Vagina (tissue), 2 donors: ENCODE data around the gene IKBKE. TPM values are rescaled to one million over a fixed set of nuclear protein-coding genes. Genes with fewer than 3 reads are reported as not detected.

Experiments
- DNase-seq, 2 donors: peaks; one replicate each; pipeline ENCODE4 v3.0.0-alpha.2; 2017; ENCODE audit errors: extremely low spot score in 2 of 2
- H3K27ac ChIP-seq: fragments of 200-600 bp; sonication (generic); one replicate; pipeline ENCODE4 v1.5.1; 2019
- H3K27me3 ChIP-seq: fragments of 200-600 bp; sonication (generic); one replicate; pipeline ENCODE4 v1.5.1; 2019
- H3K36me3 ChIP-seq, 2 donors: fragments of 200-600 bp; sonication (generic); one replicate each; pipeline ENCODE4 v1.5.1; 2017 to 2019
- H3K4me1 ChIP-seq: fragments of 200-600 bp; sonication (generic); one replicate; pipeline ENCODE4 v1.5.1; 2019
- H3K4me3 ChIP-seq, 2 donors: fragments of 200-600 bp; sonication (generic); 1 replicate in 1 of 2; 2 replicates in 1 of 2; pipeline ENCODE4 v1.5.1; 2016 to 2019
- H3K9me3 ChIP-seq: fragments of 200-600 bp; sonication (generic); one replicate; pipeline ENCODE4 v1.5.1; 2019
- POLR2A ChIP-seq, 2 donors: fragments of 450-650 bp; IDR thresholded peaks; one replicate each; pipeline ENCODE4 v1.6.1; 2017; ENCODE audit warnings: antibody characterized with exemption in 2 of 2, mild to moderate bottlenecking in 2 of 2, moderate library complexity in 2 of 2
- POLR2AphosphoS5 ChIP-seq, 2 donors: sonication (generic); formaldehyde crosslinking; IDR thresholded peaks; one replicate each; pipeline ENCODE4 v1.9.0; 2017; ENCODE audit warnings: antibody characterized with exemption in 2 of 2, mild to moderate bottlenecking in 2 of 2, low read depth in 1 of 2; ENCODE audit not compliant: insufficient read depth in 1 of 2
- intact Hi-C: fragments of 100-400 bp; cut with DNase I; formaldehyde crosslinking; loops from one replicate; pipeline ENCODE4 v1.15.1; 2023
- total RNA-seq: library from RNA; depleted of rRNA; stranded (reverse); fragments of >200 nt; gene quantifications from one replicate; pipeline ENCODE4 v1.2.3, GENCODE V29; 2016
- TF ChIP-seq, protein P1 (sequence below), 3 experiments: fragments of 450-650 bp in 2 of 3; fragments of 200-600 bp in 1 of 3; sonication (generic) in 1 of 3; IDR thresholded peaks; one replicate each; pipeline ENCODE4 v1.5.1; 2017 to 2019; ENCODE audit warnings: antibody characterized with exemption in 3 of 3, mild to moderate bottlenecking in 2 of 3, moderate library complexity in 2 of 3

IKBKE gene
- total RNA-seq, 1 donor from 2014 or later, result 10.1 TPM

DNA sequence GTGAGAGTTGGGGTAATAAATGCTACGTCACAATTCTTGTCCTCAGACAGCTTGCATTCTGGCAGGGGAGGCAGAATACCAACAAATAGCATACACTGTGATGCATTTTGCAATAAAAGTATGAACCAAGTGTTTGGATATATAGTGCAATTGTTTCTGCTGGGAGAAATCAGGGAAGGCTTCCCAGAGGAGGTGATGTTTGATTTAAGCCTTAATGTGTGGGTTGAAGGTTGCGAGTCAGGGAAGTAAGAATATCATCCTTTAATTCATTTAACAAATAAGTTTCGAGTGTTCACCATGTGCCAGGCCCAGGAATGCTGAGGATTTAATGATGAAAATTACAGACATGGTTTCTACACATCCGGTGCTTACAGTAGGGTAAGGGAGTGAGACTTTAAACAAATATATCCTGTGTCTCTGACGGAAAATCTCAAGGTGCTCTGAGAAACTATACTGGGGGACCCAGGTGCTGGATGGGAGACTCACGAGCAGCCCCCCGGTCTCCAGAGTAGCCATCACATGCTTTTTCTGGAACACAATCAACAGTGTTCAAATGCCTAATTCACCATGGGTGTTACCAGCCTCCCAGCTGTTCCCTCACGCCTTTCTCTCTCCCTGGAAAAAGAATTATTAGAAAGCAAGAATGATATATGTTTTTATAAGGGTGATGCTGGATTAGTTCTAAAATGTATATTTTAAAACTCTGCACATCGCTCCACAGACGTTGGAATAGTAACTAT lies 68.8 kb downstream of the IKBKE start:
- Histone ChIP-seq H3K9me3 (no peaks in the 10 kb centered on the region), H3K4me3 (no peak overlapping the region), H3K36me3 (no peaks in the 10 kb centered on the region), H3K27ac (peak overlapping the region; percentile 69), H3K4me1 (peaks cover 22% of the 10 kb centered on the region), H3K27me3 (no peaks in the 10 kb centered on the region)
- TF ChIP-seq POLR2AphosphoS5 (IDR thresholded peaks at IDR 0.05; ENCODE audit: insufficient read depth in 1 of 2, low read depth in 1 of 2), result no peak
- TF ChIP-seq, protein P1, sequence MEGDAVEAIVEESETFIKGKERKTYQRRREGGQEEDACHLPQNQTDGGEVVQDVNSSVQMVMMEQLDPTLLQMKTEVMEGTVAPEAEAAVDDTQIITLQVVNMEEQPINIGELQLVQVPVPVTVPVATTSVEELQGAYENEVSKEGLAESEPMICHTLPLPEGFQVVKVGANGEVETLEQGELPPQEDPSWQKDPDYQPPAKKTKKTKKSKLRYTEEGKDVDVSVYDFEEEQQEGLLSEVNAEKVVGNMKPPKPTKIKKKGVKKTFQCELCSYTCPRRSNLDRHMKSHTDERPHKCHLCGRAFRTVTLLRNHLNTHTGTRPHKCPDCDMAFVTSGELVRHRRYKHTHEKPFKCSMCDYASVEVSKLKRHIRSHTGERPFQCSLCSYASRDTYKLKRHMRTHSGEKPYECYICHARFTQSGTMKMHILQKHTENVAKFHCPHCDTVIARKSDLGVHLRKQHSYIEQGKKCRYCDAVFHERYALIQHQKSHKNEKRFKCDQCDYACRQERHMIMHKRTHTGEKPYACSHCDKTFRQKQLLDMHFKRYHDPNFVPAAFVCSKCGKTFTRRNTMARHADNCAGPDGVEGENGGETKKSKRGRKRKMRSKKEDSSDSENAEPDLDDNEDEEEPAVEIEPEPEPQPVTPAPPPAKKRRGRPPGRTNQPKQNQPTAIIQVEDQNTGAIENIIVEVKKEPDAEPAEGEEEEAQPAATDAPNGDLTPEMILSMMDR (IDR thresholded peaks at IDR 0.05), result no peak
- no peak for TF ChIP-seq POLR2A (IDR thresholded peaks at IDR 0.05)
- DNase-seq, result no peak
- intact Hi-C loops, result no loop called here

DNA sequence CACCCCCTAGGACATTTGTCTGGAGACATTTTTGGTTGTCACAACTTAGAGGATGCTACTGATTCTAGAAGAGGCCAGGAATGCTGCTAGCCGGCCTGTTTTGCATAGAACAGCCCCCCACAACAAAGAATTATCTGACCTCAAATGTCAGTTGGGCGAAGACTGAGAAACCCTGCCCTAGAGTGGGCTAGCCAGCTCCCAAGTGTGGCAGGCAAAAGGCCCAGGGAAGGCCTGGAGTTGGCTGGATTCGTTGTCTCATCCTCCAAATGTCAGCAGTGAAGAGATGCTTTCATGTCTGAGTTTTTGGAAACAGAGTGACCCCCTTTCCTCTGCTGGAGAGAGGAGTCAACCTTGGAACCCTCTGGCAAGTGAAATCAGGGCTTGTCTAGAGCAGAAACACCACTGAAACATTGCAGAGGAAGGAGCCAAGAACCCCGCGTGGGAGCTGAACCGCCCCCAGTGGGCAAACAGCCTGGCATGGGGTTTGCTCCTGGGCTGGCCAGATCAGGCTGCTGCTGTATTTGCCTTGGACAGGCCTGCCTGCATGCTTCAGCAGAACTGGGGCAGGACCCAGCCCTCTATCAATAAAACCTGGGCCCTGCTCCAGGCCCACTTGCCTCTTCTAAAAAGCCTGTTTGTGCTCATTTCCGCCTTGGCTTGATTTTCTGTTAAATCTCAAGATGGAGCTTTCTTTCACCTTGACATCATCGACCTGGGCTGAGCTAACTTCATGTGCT lies 69.9 kb downstream of the IKBKE start:
- peak overlapping the region; percentile 69 for H3K27ac ChIP-seq
- no peaks in the 10 kb centered on the region for H3K9me3 ChIP-seq
- H3K36me3 ChIP-seq, result no peaks in the 10 kb centered on the region
- no peak for DNase-seq
- TF ChIP-seq POLR2AphosphoS5 (IDR thresholded peaks at IDR 0.05; ENCODE audit: insufficient read depth in 1 of 2, low read depth in 1 of 2) (no peak), POLR2A (IDR thresholded peaks at IDR 0.05) (no peak)
- TF ChIP-seq, protein P1 (IDR thresholded peaks at IDR 0.05), result no peak
- H3K4me1 ChIP-seq, result peaks cover 22% of the 10 kb centered on the region
- no peak overlapping the region for H3K4me3 ChIP-seq
- no peaks in the 10 kb centered on the region for H3K27me3 ChIP-seq
- intact Hi-C loops, result no loop called here

DNA sequence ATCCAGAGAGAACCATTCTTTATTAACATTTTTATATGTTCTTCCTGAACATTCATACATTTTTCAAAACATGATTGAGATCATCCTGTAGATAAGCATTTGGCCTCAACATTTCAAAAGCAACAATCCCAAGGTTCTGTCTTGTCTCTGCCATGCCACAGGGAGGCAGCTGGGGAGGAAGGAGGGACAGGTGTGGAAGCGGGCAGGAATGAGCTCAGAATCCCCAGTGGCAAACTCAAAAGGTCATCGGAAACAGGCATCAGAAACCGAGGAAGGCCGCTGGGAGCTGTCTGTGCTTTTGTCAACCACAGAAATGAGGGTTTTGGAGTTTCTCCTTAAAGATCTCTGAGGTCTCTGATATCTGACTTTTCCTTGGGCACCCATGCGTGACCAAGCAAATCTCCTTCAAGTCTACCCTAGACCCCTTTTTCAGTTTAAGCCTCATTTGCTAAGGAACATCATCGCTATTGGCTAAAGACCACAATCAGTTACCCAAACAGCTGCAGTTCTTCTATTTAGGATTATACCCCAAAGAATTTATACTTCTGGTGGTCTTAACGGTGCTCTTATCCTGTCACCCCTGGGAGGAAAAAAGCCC lies 71.1 kb downstream of the IKBKE start:
- Histone ChIP-seq H3K27ac (peak overlapping the region; percentile 69), H3K36me3 (no peaks in the 10 kb centered on the region), H3K27me3 (no peaks in the 10 kb centered on the region), H3K9me3 (no peaks in the 10 kb centered on the region), H3K4me3 (no peak overlapping the region), H3K4me1 (peaks cover 22% of the 10 kb centered on the region)
- intact Hi-C loops, result no loop called here
- DNase-seq, result no peak
- TF ChIP-seq POLR2A (IDR thresholded peaks at IDR 0.05), result no peak
- TF ChIP-seq, protein P1 (IDR thresholded peaks at IDR 0.05), result no peak
- no peak for TF ChIP-seq POLR2AphosphoS5 (IDR thresholded peaks at IDR 0.05; ENCODE audit: insufficient read depth in 1 of 2, low read depth in 1 of 2)

DNA sequence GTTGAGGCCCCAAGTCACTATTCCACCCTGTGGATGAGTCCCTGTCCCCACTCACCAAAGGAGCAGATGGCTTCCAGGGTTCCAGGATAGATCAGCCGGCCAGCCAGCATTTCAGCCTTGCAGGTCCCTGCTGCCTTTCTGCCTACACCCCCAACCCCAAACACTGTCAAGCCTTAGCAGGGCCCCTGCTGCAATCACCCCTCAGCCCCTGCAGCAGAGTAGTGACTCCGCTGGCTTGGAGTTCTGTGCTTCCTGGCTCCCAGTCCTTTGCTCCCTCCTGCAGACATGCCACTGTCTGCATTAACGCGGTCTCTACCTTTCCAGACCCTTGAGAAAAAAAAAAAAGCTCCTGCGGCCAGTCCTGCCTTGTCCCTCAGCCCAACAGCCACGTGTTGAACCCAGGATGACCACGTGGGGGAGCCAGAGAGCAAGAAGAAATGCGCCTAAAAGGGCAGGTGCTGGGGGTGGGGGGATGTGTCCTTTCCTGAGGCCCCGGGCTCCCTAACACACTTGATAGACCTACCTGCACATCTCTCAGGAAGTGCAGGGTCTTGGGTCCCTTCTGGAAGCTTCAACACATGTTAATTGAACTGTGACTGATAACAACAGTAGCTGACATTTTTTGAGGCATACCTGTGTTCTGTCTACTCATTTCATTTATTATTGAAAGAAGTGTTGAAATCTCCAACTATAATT lies 74.4 kb downstream of the IKBKE start:
- TF ChIP-seq, protein P1 (IDR thresholded peaks at IDR 0.05), result peak; percentile 66 to 84 (median 83)
- no peak for TF ChIP-seq POLR2A (IDR thresholded peaks at IDR 0.05)
- H3K27ac ChIP-seq, result no peak overlapping the region
- intact Hi-C loops, result no loop called here

More for the DNA sequence above, 74.4 kb downstream of the IKBKE start:
- Histone ChIP-seq H3K4me3 (no peak overlapping the region), H3K9me3 (no peaks in the 10 kb centered on the region), H3K27me3 (no peaks in the 10 kb centered on the region), H3K36me3 (no peaks in the 10 kb centered on the region), H3K4me1 (peaks cover 16% of the 10 kb centered on the region)
- no peak for DNase-seq
